Amygdala (tissue), 56 donors: ENCODE results near the gene LRRC15.

Experiments used
- DNase-seq, 56 donors: peaks; one replicate each; lab custom pipeline; 2025; lab: John Stamatoyannopoulos, UW

Gene LRRC15

GRCh38 chr3:194306771-194307640 lies 62.5 kb downstream of the LRRC15 start:
- DNase-seq = no peak

GRCh38 chr3:194306109-194306686 lies 63.3 kb downstream of the LRRC15 start:
- no peak for DNase-seq

- no peak for DNase-seq
These were observed 64.0 kb downstream of the LRRC15 start for GRCh38 chr3:194305356-194306108.
